H9 (cell line): Measurements from ENCODE around the gene WIPF1. TPM values are rescaled to one million over a fixed set of nuclear protein-coding genes. Genes with fewer than 3 reads are reported as not detected.

Source experiments
- DNase-seq: peaks from one replicate; pipeline ENCODE4 v3.0.0-alpha.2; 2017
- H2AFZ ChIP-seq: one replicate; pipeline ENCODE4 v1.6.1; 2013; ENCODE audit warnings: mild to moderate bottlenecking, low read length, control low read depth, moderate library complexity
- H2AK5ac ChIP-seq: 2 replicates; pipeline ENCODE4 v1.6.1; 2013; ENCODE audit warnings: low read length, control low read depth, mixed read lengths; ENCODE audit not compliant: insufficient read length
- H2BK120ac ChIP-seq: one replicate; pipeline ENCODE4 v1.6.1; 2013; ENCODE audit warnings: low read depth, mild to moderate bottlenecking, low read length, control low read depth, inconsistent platforms; ENCODE audit not compliant: poor library complexity, severe bottlenecking
- H2BK12ac ChIP-seq: 2 replicates; pipeline ENCODE4 v1.6.1; 2013; ENCODE audit warnings: low read length, control low read depth, mixed read lengths, low read depth; ENCODE audit not compliant: insufficient read length
- H2BK15ac ChIP-seq: 2 replicates; pipeline ENCODE4 v1.6.1; 2013; ENCODE audit warnings: low read depth, low read length, control low read depth
- H2BK20ac ChIP-seq: one replicate; pipeline ENCODE4 v1.6.1; 2013; ENCODE audit warnings: low read depth, mild to moderate bottlenecking, low read length, control low read depth, inconsistent platforms; ENCODE audit not compliant: poor library complexity, severe bottlenecking
- H2BK5ac ChIP-seq: 2 replicates; pipeline ENCODE4 v1.6.1; 2013; ENCODE audit warnings: low read length, control low read depth, mixed read lengths; ENCODE audit not compliant: insufficient read length
- H3K14ac ChIP-seq: 2 replicates; pipeline ENCODE4 v1.6.1; 2013; ENCODE audit warnings: low read length, control low read depth; ENCODE audit not compliant: insufficient read depth
- H3K18ac ChIP-seq: 2 replicates; pipeline ENCODE4 v1.6.1; 2013; ENCODE audit warnings: low read depth, mild to moderate bottlenecking, mixed read lengths, low read length, control low read depth; ENCODE audit not compliant: insufficient read length
- H3K23ac ChIP-seq: 2 replicates; pipeline ENCODE4 v1.6.1; 2013; ENCODE audit warnings: low read length, control low read depth, mixed read lengths, low read depth; ENCODE audit not compliant: insufficient read length
- H3K23me2 ChIP-seq: 2 replicates; pipeline ENCODE4 v1.6.1; 2013; ENCODE audit warnings: low read depth, mild to moderate bottlenecking, mixed read lengths, low read length, control low read depth; ENCODE audit not compliant: insufficient read length, poor library complexity, severe bottlenecking
- H3K27ac ChIP-seq: 2 replicates; pipeline ENCODE4 v1.5.1; 2013; ENCODE audit warnings: low read length, control low read depth, mixed read lengths, low read depth; ENCODE audit not compliant: insufficient read length
- H3K27me3 ChIP-seq: 2 replicates; pipeline ENCODE4 v1.6.1; 2013; ENCODE audit warnings: low read length, control low read depth, inconsistent platforms; ENCODE audit not compliant: insufficient read depth
- H3K4ac ChIP-seq: 2 replicates; pipeline ENCODE4 v1.6.1; 2013; ENCODE audit warnings: low read depth, mild to moderate bottlenecking, control low read depth, inconsistent platforms, low read length, moderate library complexity
- H3K4me1 ChIP-seq: 2 replicates; pipeline ENCODE4 v1.6.1; 2013; ENCODE audit warnings: low read length, control low read depth, inconsistent platforms; ENCODE audit not compliant: insufficient read depth
- H3K4me2 ChIP-seq: 2 replicates; pipeline ENCODE4 v1.6.1; 2013; ENCODE audit warnings: low read length, control low read depth, mixed read lengths; ENCODE audit not compliant: insufficient read length, insufficient read depth
- H3K56ac ChIP-seq: 2 replicates; pipeline ENCODE4 v1.6.1; 2013; ENCODE audit warnings: low read depth, mild to moderate bottlenecking, mixed read lengths, low read length, control low read depth; ENCODE audit not compliant: insufficient read length
- H3K79me1 ChIP-seq: 2 replicates; pipeline ENCODE4 v1.6.1; 2013; ENCODE audit warnings: low read depth, mild to moderate bottlenecking, moderate library complexity, low read length, control low read depth, inconsistent platforms; ENCODE audit not compliant: insufficient read depth, poor library complexity, severe bottlenecking
- H3K79me2 ChIP-seq: 2 replicates; pipeline ENCODE4 v1.6.1; 2013; ENCODE audit warnings: low read length, control low read depth, inconsistent platforms; ENCODE audit not compliant: insufficient read depth
- H3K9ac ChIP-seq: 2 replicates; pipeline ENCODE4 v1.6.1; 2013; ENCODE audit warnings: low read length, control low read depth, mixed read lengths; ENCODE audit not compliant: insufficient read length; ENCODE audit errors: extremely low read depth
- H3K9me3 ChIP-seq: one replicate; pipeline ENCODE4 v1.6.1; 2013; ENCODE audit warnings: low read depth, low read length, inconsistent platforms; ENCODE audit not compliant: control insufficient read depth
- H3T11ph ChIP-seq: one replicate; pipeline ENCODE4 v1.6.1; 2013; ENCODE audit warnings: mild to moderate bottlenecking, low read length, control low read depth, inconsistent platforms
- H4K20me1 ChIP-seq: one replicate; pipeline ENCODE4 v1.6.1; 2013; ENCODE audit not compliant: control insufficient read depth, insufficient read length, insufficient read depth
- H4K5ac ChIP-seq: 2 replicates; pipeline ENCODE4 v1.6.1; 2013; ENCODE audit warnings: low read depth, mild to moderate bottlenecking, mixed read lengths, low read length, control low read depth; ENCODE audit not compliant: insufficient read length
- H4K8ac ChIP-seq: replicated peaks from 2 replicates; pipeline ENCODE4 v1.6.1; 2013; ENCODE audit warnings: low read length, control low read depth, mixed read lengths, low read depth; ENCODE audit not compliant: insufficient read length
- H4K91ac ChIP-seq: 2 replicates; pipeline ENCODE4 v1.6.1; 2013; ENCODE audit warnings: low read depth, mild to moderate bottlenecking, moderate library complexity, mixed read lengths, low read length, control low read depth; ENCODE audit not compliant: insufficient read length
- H3K27ac Mint-ChIP-seq, 3 experiments: 2 replicates in 2 of 3; 3 replicates in 1 of 3; pipeline ENCODE4 v1.8.0; 2020 to 2021; ENCODE audit warnings: mixed read lengths in 3 of 3, mild to moderate bottlenecking in 1 of 3, moderate library complexity in 1 of 3
- H3K27me3 Mint-ChIP-seq: 2 replicates; pipeline ENCODE4 v1.8.0; 2021; ENCODE audit warnings: low read depth, mild to moderate bottlenecking, moderate library complexity, mixed read lengths
- H3K36me3 Mint-ChIP-seq, 3 experiments: 2 replicates in 2 of 3; 3 replicates in 1 of 3; pipeline ENCODE4 v1.8.0; 2020 to 2021; ENCODE audit warnings: low read depth in 3 of 3, mixed read lengths in 3 of 3; ENCODE audit not compliant: insufficient read depth in 1 of 3
- H3K4me1 Mint-ChIP-seq, 2 experiments: 2 replicates each; pipeline ENCODE4 v1.8.0; 2020; ENCODE audit warnings: mixed read lengths in 2 of 2
- H3K4me3 Mint-ChIP-seq, 2 experiments: 2 replicates in 1 of 2; 3 replicates in 1 of 2; pipeline ENCODE4 v1.8.0; 2020 to 2021; ENCODE audit warnings: mild to moderate bottlenecking in 2 of 2, mixed read lengths in 2 of 2, moderate library complexity in 1 of 2
- H3K9me3 Mint-ChIP-seq, 2 experiments: 2 replicates in 1 of 2; 3 replicates in 1 of 2; pipeline ENCODE4 v1.8.0; 2020; ENCODE audit warnings: mild to moderate bottlenecking in 2 of 2, mixed read lengths in 2 of 2, moderate library complexity in 1 of 2
- CTCF ChIP-seq: fragments of 200-600 bp; sonication (generic); conservative IDR thresholded peaks from 3 replicates; pipeline ENCODE4 v1.8.0; 2021; ENCODE audit warnings: antibody characterized with exemption, mild to moderate bottlenecking
- WGBS: extraction: QIAGEN DNeasy Blood & Tissue Kit; methylation state at CpG from one replicate; pipeline ENCODE4 v1.1.7; 2013; ENCODE audit warnings: missing lambda C conversion rate, low lambda C conversion rate, mixed read lengths; ENCODE audit not compliant: insufficient read length; ENCODE audit errors: extremely low coverage; 5-methylcytosine and 5-hydroxymethylcytosine counted together
- total RNA-seq: library from RNA; stranded (reverse); gene quantifications from 2 replicates; pipeline ENCODE4 v1.2.1, GENCODE V29; 2021

WIPF1 gene
- total RNA-seq, 1 experiment from 2014 or later: 5.1 TPM

- H2BK120ac ChIP-seq: no peak overlapping the region
- no peak overlapping the region for H3K27ac ChIP-seq
- H3K27me3 Mint-ChIP-seq: no peaks in the 10 kb centered on the region
Measured at GRCh38 chr2:174629506-174629905, 31.9 kb upstream of the WIPF1 start.

More at GRCh38 chr2:174629506-174629905, 31.9 kb upstream of the WIPF1 start:
- Mint-ChIP-seq H3K36me3 (no peaks in the 10 kb centered on the region), H3K9me3 (no peaks in the 10 kb centered on the region; a peak in 1 of 5 replicates), H3K4me3 (no peak overlapping the region), H3K4me1 (peaks cover under 1 to 4% of the 10 kb centered on the region in 2 experiments; a peak in 3 of 4 replicates), H3K27ac (no peak overlapping the region)
- DNase-seq: no peak
- Histone ChIP-seq H2BK15ac (no peak overlapping the region), H4K91ac (no peak overlapping the region), H2BK20ac (no peak overlapping the region), H3K4me2 (no peak overlapping the region), H3K56ac (no peak overlapping the region), H4K20me1 (no peaks in the 10 kb centered on the region), H4K8ac (no peak overlapping the region), H2AK5ac (no peak overlapping the region), H2AFZ (no peak overlapping the region), H3K9me3 (no peaks in the 10 kb centered on the region), H3K4ac (no peak overlapping the region), H3K27me3 (no peaks in the 10 kb centered on the region), H3K9ac (no peak overlapping the region), H2BK12ac (no peak overlapping the region), H3K23ac (no peak overlapping the region), H3K18ac (no peak overlapping the region), H3K14ac (no peak overlapping the region), H3K79me1 (no peaks in the 10 kb centered on the region), H4K5ac (no peak overlapping the region), H2BK5ac (no peak overlapping the region), H3K4me1 (peaks cover 1% of the 10 kb centered on the region; the same call in 1 of the 2 replicates), H3K79me2 (no peaks in the 10 kb centered on the region), H3T11ph (no peak overlapping the region), H3K23me2 (no peaks in the 10 kb centered on the region)
- no peak for TF ChIP-seq CTCF
- WGBS: no CpG with 5 or more reads among the region's 6 CpGs
